Measurements from ENCODE around the gene ELK4. TPM values are rescaled to one million over a fixed set of nuclear protein-coding genes. Genes with fewer than 3 reads are reported as not detected.
A peak's percentile ranks its signal among the peaks of the same experiment; 100 is the strongest.

ELK4 gene
- total and polyA plus RNA-seq, 2 experiments from 2014 or later = 5.1 to 19.7 TPM

GRCh38 chr1:205632669-205633169, 908 bp upstream of the ELK4 start:
- peaks cover 10% of the 10 kb centered on the region; the same call in 1 of the 2 replicates for H3F3A ChIP-seq (replicated peaks; ENCODE audit: low read depth)
- H3K9me3 Mint-ChIP-seq = no peaks in the 10 kb centered on the region
- peaks cover 7% of the 10 kb centered on the region for H3K27me3 Mint-ChIP-seq (ENCODE audit: insufficient read depth, low read depth, poor library complexity)
- peak overlapping the region; percentile 87 for H3K4me2 ChIP-seq
- H3K9me2 ChIP-seq (ENCODE audit: insufficient read depth) = no peaks in the 10 kb centered on the region
- peak overlapping the region; percentile 84; the same call in 1 of the 2 replicates for H2AFZ ChIP-seq
- H3K27me3 ChIP-seq (ENCODE audit: insufficient read depth) = no peaks in the 10 kb centered on the region
- peak overlapping the region; percentile 89 for H3K27ac ChIP-seq (ENCODE audit: low read depth)
- H3K27ac Mint-ChIP-seq = no peak overlapping the region
- H3K4me3 ChIP-seq = peak overlapping the region; percentile 64
- ATAC-seq = no peak
- H3K4me1 Mint-ChIP-seq = peaks cover 14% of the 10 kb centered on the region; the same call in 2 of the 3 replicates
- DNase-seq (ENCODE audit: low spot score) = no peak
- peaks cover 13% of the 10 kb centered on the region; the same call in 1 of the 2 replicates for H4K20me1 ChIP-seq (replicated peaks; ENCODE audit: insufficient read depth)
- no peaks in the 10 kb centered on the region for H3K36me3 ChIP-seq (ENCODE audit: insufficient read depth)
- H3K4me1 ChIP-seq (ENCODE audit: insufficient read depth) = peaks cover 8% of the 10 kb centered on the region
- peak overlapping the region; percentile 90 for H3K4me3 Mint-ChIP-seq
- TF ChIP-seq CREB1 (CRISPR knock-in tag; IDR thresholded peaks at IDR 0.05; ENCODE audit: low read depth) (no peak), REST (IDR thresholded peaks at IDR 0.05; ENCODE audit: unreplicated experiment) (no peak), CTCF (conservative IDR thresholded peaks at IDR 0.05; ENCODE audit: low read depth in 2 of 2) (no peak), EZH2 (IDR thresholded peaks at IDR 0.05; ENCODE audit: low read depth, unreplicated experiment) (no peak), JUNB (IDR thresholded peaks at IDR 0.05; ENCODE audit: unreplicated experiment) (no peak), ETS1 (IDR thresholded peaks at IDR 0.05) (no peak), ZNF462 (CRISPR knock-in tag; IDR thresholded peaks at IDR 0.05) (no peak), STAT1 (IDR thresholded peaks at IDR 0.05; ENCODE audit: unreplicated experiment) (no peak), POLR2AphosphoS5 (IDR thresholded peaks at IDR 0.05; ENCODE audit: low read depth) (no peak), EZH2phosphoT487 (IDR thresholded peaks at IDR 0.05; ENCODE audit: unreplicated experiment) (no peak), ZNF114 (CRISPR knock-in tag; IDR thresholded peaks at IDR 0.05) (no peak), NANOG (IDR thresholded peaks at IDR 0.05; ENCODE audit: borderline replicate concordance) (no peak), ZNF331 (CRISPR knock-in tag; IDR thresholded peaks at IDR 0.05; ENCODE audit: low read depth) (no peak)
- H3K36me3 Mint-ChIP-seq (ENCODE audit: low read depth) = no peaks in the 10 kb centered on the region; the same call in 2 of the 3 replicates
- peaks cover 32% of the 10 kb centered on the region for H3K79me2 ChIP-seq (replicated peaks; ENCODE audit: insufficient read depth)

Data from GM23338 (cell line).